Liver (tissue), 9 donors: ENCODE measurements around the gene MFN1. TPM values are rescaled to one million over a fixed set of nuclear protein-coding genes. Genes with fewer than 3 reads are reported as not detected.

ENCODE experiments used
- DNase-seq: peaks from one replicate; pipeline ENCODE4 v3.0.0-alpha.2; 2017; ENCODE audit warnings: low spot score
- H3K27ac ChIP-seq, 2 donors: one replicate each; pipeline ENCODE4 v1.7.0; 2013; ENCODE audit warnings: inconsistent platforms in 2 of 2, low read length in 2 of 2, control low read depth in 1 of 2, low read depth in 1 of 2, mild to moderate bottlenecking in 1 of 2
- H3K27me3 ChIP-seq, 4 donors: one replicate each; pipeline versions ENCODE4 v1.6.1 to v1.7.0; 2013; ENCODE audit warnings: low read length in 3 of 4, inconsistent platforms in 1 of 4, mild to moderate bottlenecking in 1 of 4, moderate library complexity in 1 of 4; ENCODE audit not compliant: control insufficient read depth in 4 of 4, insufficient read depth in 4 of 4
- H3K36me3 ChIP-seq, 4 donors: one replicate each; pipeline versions ENCODE4 v1.6.1 to v1.7.0; 2013; ENCODE audit warnings: low read length in 3 of 4, mild to moderate bottlenecking in 3 of 4, low read depth in 1 of 4, moderate library complexity in 1 of 4; ENCODE audit not compliant: control insufficient read depth in 4 of 4, insufficient read depth in 3 of 4
- H3K4me1 ChIP-seq, 4 donors: one replicate each; pipeline versions ENCODE4 v1.6.1 to v1.7.0; 2013; ENCODE audit warnings: low read length in 3 of 4, mild to moderate bottlenecking in 3 of 4, moderate library complexity in 1 of 4; ENCODE audit not compliant: control insufficient read depth in 4 of 4, insufficient read depth in 4 of 4
- H3K4me3 ChIP-seq, 3 donors: one replicate each; pipeline versions ENCODE4 v1.6.1 to v1.7.0; 2013; ENCODE audit warnings: low read length in 3 of 3, control low read depth in 1 of 3, low read depth in 1 of 3, mild to moderate bottlenecking in 1 of 3
- H3K9ac ChIP-seq, 2 donors: one replicate each; pipeline ENCODE4 v1.7.0; 2013; ENCODE audit warnings: low read length in 2 of 2, mild to moderate bottlenecking in 2 of 2, moderate library complexity in 2 of 2, control low read depth in 1 of 2, low read depth in 1 of 2
- H3K9me3 ChIP-seq, 4 donors: one replicate each; pipeline versions ENCODE4 v1.6.1 to v1.7.0; 2013; ENCODE audit warnings: low read length in 3 of 4; ENCODE audit not compliant: control insufficient read depth in 4 of 4
- EGR1 ChIP-seq, 2 donors: IDR thresholded peaks; 2 replicates each; pipeline ENCODE4 v1.6.1; 2016 to 2018; ENCODE audit warnings: antibody characterized with exemption in 2 of 2, low read depth in 2 of 2
- FOXA1 ChIP-seq: IDR thresholded peaks from 2 replicates; pipeline ENCODE4 v1.6.1; 2016; ENCODE audit warnings: antibody characterized with exemption
- FOXA2 ChIP-seq: IDR thresholded peaks from 2 replicates; pipeline ENCODE4 v1.6.1; 2016; ENCODE audit warnings: antibody characterized with exemption
- GABPA ChIP-seq, 2 donors: IDR thresholded peaks in 1 of 2; conservative IDR thresholded peaks in 1 of 2; 2 replicates each; pipeline ENCODE4 v1.6.1; 2016; ENCODE audit warnings: antibody characterized with exemption in 2 of 2, mild to moderate bottlenecking in 1 of 2, moderate library complexity in 1 of 2
- HNF4A ChIP-seq, 2 donors: conservative IDR thresholded peaks; 2 replicates each; pipeline ENCODE4 v1.6.1; 2016; ENCODE audit warnings: antibody characterized with exemption in 2 of 2, mild to moderate bottlenecking in 2 of 2
- HNF4G ChIP-seq: IDR thresholded peaks from 2 replicates; pipeline ENCODE4 v1.6.1; 2016; ENCODE audit warnings: antibody characterized with exemption
- MAX ChIP-seq: IDR thresholded peaks from 2 replicates; pipeline ENCODE4 v1.6.1; 2016; ENCODE audit warnings: antibody characterized with exemption
- NR2F2 ChIP-seq: IDR thresholded peaks from 2 replicates; pipeline ENCODE4 v1.6.1; 2016; ENCODE audit warnings: antibody characterized with exemption
- RAD21 ChIP-seq, 2 donors: IDR thresholded peaks; 2 replicates each; pipeline ENCODE4 v1.6.1; 2016; ENCODE audit warnings: antibody characterized with exemption in 2 of 2, mild to moderate bottlenecking in 2 of 2
- REST ChIP-seq: IDR thresholded peaks from 2 replicates; pipeline ENCODE4 v1.6.1; 2016; ENCODE audit warnings: antibody characterized with exemption, mild to moderate bottlenecking
- RXRA ChIP-seq, 2 donors: IDR thresholded peaks; 2 replicates each; pipeline ENCODE4 v1.6.1; 2017 to 2018; ENCODE audit warnings: antibody characterized with exemption in 2 of 2, mild to moderate bottlenecking in 1 of 2
- SP1 ChIP-seq: IDR thresholded peaks from 2 replicates; pipeline ENCODE4 v1.6.1; 2018; ENCODE audit warnings: antibody characterized with exemption, mild to moderate bottlenecking
- TAF1 ChIP-seq: conservative IDR thresholded peaks from 2 replicates; pipeline ENCODE4 v1.6.1; 2016; ENCODE audit warnings: antibody characterized with exemption, mild to moderate bottlenecking
- YY1 ChIP-seq: IDR thresholded peaks from 2 replicates; pipeline ENCODE4 v1.6.1; 2016; ENCODE audit warnings: antibody characterized with exemption, mild to moderate bottlenecking
- WGBS: extraction: QIAGEN DNeasy Blood & Tissue Kit; methylation state at CpG from one replicate; pipeline ENCODE4 v1.1.7; 2013; 5-methylcytosine and 5-hydroxymethylcytosine counted together
- polyA plus RNA-seq, 2 donors: library from polyadenylated mRNA; stranded (reverse) in 1 of 2; unstranded in 1 of 2; fragments of 200-250 nt in 1 of 2; fragments of >200 nt in 1 of 2; fragmentation: Nextera tagmentation in 1 of 2; extraction: Ambion mirVana in 1 of 2; gene quantifications; one replicate each; pipeline versions ENCODE4 v1.2.1 to v1.2.3, GENCODE V29; 2013 to 2015
- total RNA-seq, 2 donors: library from RNA; depleted of rRNA; stranded (reverse); fragments of >200 nt; gene quantifications; one replicate each; pipeline ENCODE4 v1.2.3, GENCODE V29; 2014
- TF ChIP-seq, protein P1 (sequence below): fragments of 150-350 bp; IDR thresholded peaks from 2 replicates; pipeline ENCODE4 v1.5.1; 2017; ENCODE audit warnings: improper control_type of control experiment, low read depth, low read length; ENCODE audit not compliant: missing input control
- TF ChIP-seq, protein P2 (sequence below): IDR thresholded peaks from 2 replicates; pipeline ENCODE4 v1.6.1; 2016; ENCODE audit warnings: antibody characterized with exemption
- TF ChIP-seq, protein P3 (sequence below): IDR thresholded peaks from 2 replicates; pipeline ENCODE4 v1.6.1; 2016; ENCODE audit warnings: antibody characterized with exemption
- donor health status: healthy.
- donor health status: healthy.
- donor health status: healthy.
- donor health status: healthy.
- donor health status: healthy.

Gene MFN1
- total and polyA plus RNA-seq, 4 donors, result 6.4 to 31.9 (median 12.7) TPM

- WGBS, result 93% methylated on average over 3 of the region's 3 CpGs
- H3K9me3 ChIP-seq, result no peaks in the 10 kb centered on the region
- TF ChIP-seq MAX (no peak), RAD21 (IDR thresholded peaks at IDR 0.05) (no peak), NR2F2 (no peak), SP1 (no peak), YY1 (no peak), RXRA (IDR thresholded peaks at IDR 0.05) (no peak), HNF4G (no peak), EGR1 (IDR thresholded peaks at IDR 0.05; ENCODE audit: low read depth in 2 of 2) (no peak), HNF4A (conservative IDR thresholded peaks at IDR 0.05) (no peak), FOXA1 (no peak), GABPA (IDR thresholded peaks at IDR 0.05 in 1 of 2, conservative IDR thresholded peaks at IDR 0.05 in 1 of 2) (no peak), TAF1 (no peak), FOXA2 (no peak), REST (no peak)
- TF ChIP-seq, protein P1, sequence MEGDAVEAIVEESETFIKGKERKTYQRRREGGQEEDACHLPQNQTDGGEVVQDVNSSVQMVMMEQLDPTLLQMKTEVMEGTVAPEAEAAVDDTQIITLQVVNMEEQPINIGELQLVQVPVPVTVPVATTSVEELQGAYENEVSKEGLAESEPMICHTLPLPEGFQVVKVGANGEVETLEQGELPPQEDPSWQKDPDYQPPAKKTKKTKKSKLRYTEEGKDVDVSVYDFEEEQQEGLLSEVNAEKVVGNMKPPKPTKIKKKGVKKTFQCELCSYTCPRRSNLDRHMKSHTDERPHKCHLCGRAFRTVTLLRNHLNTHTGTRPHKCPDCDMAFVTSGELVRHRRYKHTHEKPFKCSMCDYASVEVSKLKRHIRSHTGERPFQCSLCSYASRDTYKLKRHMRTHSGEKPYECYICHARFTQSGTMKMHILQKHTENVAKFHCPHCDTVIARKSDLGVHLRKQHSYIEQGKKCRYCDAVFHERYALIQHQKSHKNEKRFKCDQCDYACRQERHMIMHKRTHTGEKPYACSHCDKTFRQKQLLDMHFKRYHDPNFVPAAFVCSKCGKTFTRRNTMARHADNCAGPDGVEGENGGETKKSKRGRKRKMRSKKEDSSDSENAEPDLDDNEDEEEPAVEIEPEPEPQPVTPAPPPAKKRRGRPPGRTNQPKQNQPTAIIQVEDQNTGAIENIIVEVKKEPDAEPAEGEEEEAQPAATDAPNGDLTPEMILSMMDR, result no peak
- TF ChIP-seq, protein P2, sequence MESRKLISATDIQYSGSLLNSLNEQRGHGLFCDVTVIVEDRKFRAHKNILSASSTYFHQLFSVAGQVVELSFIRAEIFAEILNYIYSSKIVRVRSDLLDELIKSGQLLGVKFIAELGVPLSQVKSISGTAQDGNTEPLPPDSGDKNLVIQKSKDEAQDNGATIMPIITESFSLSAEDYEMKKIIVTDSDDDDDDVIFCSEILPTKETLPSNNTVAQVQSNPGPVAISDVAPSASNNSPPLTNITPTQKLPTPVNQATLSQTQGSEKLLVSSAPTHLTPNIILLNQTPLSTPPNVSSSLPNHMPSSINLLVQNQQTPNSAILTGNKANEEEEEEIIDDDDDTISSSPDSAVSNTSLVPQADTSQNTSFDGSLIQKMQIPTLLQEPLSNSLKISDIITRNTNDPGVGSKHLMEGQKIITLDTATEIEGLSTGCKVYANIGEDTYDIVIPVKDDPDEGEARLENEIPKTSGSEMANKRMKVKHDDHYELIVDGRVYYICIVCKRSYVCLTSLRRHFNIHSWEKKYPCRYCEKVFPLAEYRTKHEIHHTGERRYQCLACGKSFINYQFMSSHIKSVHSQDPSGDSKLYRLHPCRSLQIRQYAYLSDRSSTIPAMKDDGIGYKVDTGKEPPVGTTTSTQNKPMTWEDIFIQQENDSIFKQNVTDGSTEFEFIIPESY, result no peak
- TF ChIP-seq, protein P3, sequence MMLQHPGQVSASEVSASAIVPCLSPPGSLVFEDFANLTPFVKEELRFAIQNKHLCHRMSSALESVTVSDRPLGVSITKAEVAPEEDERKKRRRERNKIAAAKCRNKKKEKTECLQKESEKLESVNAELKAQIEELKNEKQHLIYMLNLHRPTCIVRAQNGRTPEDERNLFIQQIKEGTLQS, result no peak
- no peak overlapping the region for H3K27ac ChIP-seq
- H3K4me1 ChIP-seq, result no peaks in the 10 kb centered on the region
- H3K4me3 ChIP-seq, result no peak overlapping the region
- H3K27me3 ChIP-seq, result no peaks in the 10 kb centered on the region
- DNase-seq, result no peak
- no peak overlapping the region for H3K9ac ChIP-seq
- peaks cover 0 to 5% (median 0%) of the 10 kb centered on the region in 4 donors for H3K36me3 ChIP-seq
These were observed 71.1 kb downstream of the MFN1 start for GRCh38 chr3:179418610-179419009.

GRCh38 chr3:179421500-179421899 is 74.0 kb downstream of the MFN1 start:
- no peak overlapping the region for H3K9ac ChIP-seq
- DNase-seq, result no peak
- 46% methylated on average over 2 of the region's 2 CpGs for WGBS
- H3K36me3 ChIP-seq, result peaks cover 0 to 5% (median 1%) of the 10 kb centered on the region in 4 donors
- no peak overlapping the region for H3K4me3 ChIP-seq
- TF ChIP-seq RAD21 (IDR thresholded peaks at IDR 0.05) (peak; percentile 69 to 77), EGR1 (IDR thresholded peaks at IDR 0.05; ENCODE audit: low read depth in 2 of 2) (no peak)
- TF ChIP-seq, protein P1, result peak; percentile 37
- no peaks in the 10 kb centered on the region for H3K27me3 ChIP-seq
- H3K27ac ChIP-seq, result no peak overlapping the region
- no peaks in the 10 kb centered on the region for H3K9me3 ChIP-seq
- H3K4me1 ChIP-seq, result no peaks in the 10 kb centered on the region
